H9 (cell line): ENCODE results near the gene TMEM51. TPM values are rescaled to one million over a fixed set of nuclear protein-coding genes. Genes with fewer than 3 reads are reported as not detected.

ENCODE experiments used
- DNase-seq: peaks from one replicate; pipeline ENCODE4 v3.0.0-alpha.2; 2017
- H2AFZ ChIP-seq: one replicate; pipeline ENCODE4 v1.6.1; 2013; ENCODE audit warnings: mild to moderate bottlenecking, low read length, control low read depth, moderate library complexity
- H2AK5ac ChIP-seq: 2 replicates; pipeline ENCODE4 v1.6.1; 2013; ENCODE audit warnings: low read length, control low read depth, mixed read lengths; ENCODE audit not compliant: insufficient read length
- H2BK120ac ChIP-seq: one replicate; pipeline ENCODE4 v1.6.1; 2013; ENCODE audit warnings: low read depth, mild to moderate bottlenecking, low read length, control low read depth, inconsistent platforms; ENCODE audit not compliant: poor library complexity, severe bottlenecking
- H2BK12ac ChIP-seq: 2 replicates; pipeline ENCODE4 v1.6.1; 2013; ENCODE audit warnings: low read length, control low read depth, mixed read lengths, low read depth; ENCODE audit not compliant: insufficient read length
- H2BK15ac ChIP-seq: 2 replicates; pipeline ENCODE4 v1.6.1; 2013; ENCODE audit warnings: low read depth, low read length, control low read depth
- H2BK20ac ChIP-seq: one replicate; pipeline ENCODE4 v1.6.1; 2013; ENCODE audit warnings: low read depth, mild to moderate bottlenecking, low read length, control low read depth, inconsistent platforms; ENCODE audit not compliant: poor library complexity, severe bottlenecking
- H2BK5ac ChIP-seq: 2 replicates; pipeline ENCODE4 v1.6.1; 2013; ENCODE audit warnings: low read length, control low read depth, mixed read lengths; ENCODE audit not compliant: insufficient read length
- H3K14ac ChIP-seq: 2 replicates; pipeline ENCODE4 v1.6.1; 2013; ENCODE audit warnings: low read length, control low read depth; ENCODE audit not compliant: insufficient read depth
- H3K18ac ChIP-seq: 2 replicates; pipeline ENCODE4 v1.6.1; 2013; ENCODE audit warnings: low read depth, mild to moderate bottlenecking, mixed read lengths, low read length, control low read depth; ENCODE audit not compliant: insufficient read length
- H3K23ac ChIP-seq: 2 replicates; pipeline ENCODE4 v1.6.1; 2013; ENCODE audit warnings: low read length, control low read depth, mixed read lengths, low read depth; ENCODE audit not compliant: insufficient read length
- H3K23me2 ChIP-seq: 2 replicates; pipeline ENCODE4 v1.6.1; 2013; ENCODE audit warnings: low read depth, mild to moderate bottlenecking, mixed read lengths, low read length, control low read depth; ENCODE audit not compliant: insufficient read length, poor library complexity, severe bottlenecking
- H3K27ac ChIP-seq: 2 replicates; pipeline ENCODE4 v1.5.1; 2013; ENCODE audit warnings: low read length, control low read depth, mixed read lengths, low read depth; ENCODE audit not compliant: insufficient read length
- H3K27me3 ChIP-seq: 2 replicates; pipeline ENCODE4 v1.6.1; 2013; ENCODE audit warnings: low read length, control low read depth, inconsistent platforms; ENCODE audit not compliant: insufficient read depth
- H3K4ac ChIP-seq: 2 replicates; pipeline ENCODE4 v1.6.1; 2013; ENCODE audit warnings: low read depth, mild to moderate bottlenecking, control low read depth, inconsistent platforms, low read length, moderate library complexity
- H3K4me1 ChIP-seq: 2 replicates; pipeline ENCODE4 v1.6.1; 2013; ENCODE audit warnings: low read length, control low read depth, inconsistent platforms; ENCODE audit not compliant: insufficient read depth
- H3K4me2 ChIP-seq: 2 replicates; pipeline ENCODE4 v1.6.1; 2013; ENCODE audit warnings: low read length, control low read depth, mixed read lengths; ENCODE audit not compliant: insufficient read length, insufficient read depth
- H3K56ac ChIP-seq: 2 replicates; pipeline ENCODE4 v1.6.1; 2013; ENCODE audit warnings: low read depth, mild to moderate bottlenecking, mixed read lengths, low read length, control low read depth; ENCODE audit not compliant: insufficient read length
- H3K79me1 ChIP-seq: 2 replicates; pipeline ENCODE4 v1.6.1; 2013; ENCODE audit warnings: low read depth, mild to moderate bottlenecking, moderate library complexity, low read length, control low read depth, inconsistent platforms; ENCODE audit not compliant: insufficient read depth, poor library complexity, severe bottlenecking
- H3K79me2 ChIP-seq: 2 replicates; pipeline ENCODE4 v1.6.1; 2013; ENCODE audit warnings: low read length, control low read depth, inconsistent platforms; ENCODE audit not compliant: insufficient read depth
- H3K9ac ChIP-seq: 2 replicates; pipeline ENCODE4 v1.6.1; 2013; ENCODE audit warnings: low read length, control low read depth, mixed read lengths; ENCODE audit not compliant: insufficient read length; ENCODE audit errors: extremely low read depth
- H3K9me3 ChIP-seq: one replicate; pipeline ENCODE4 v1.6.1; 2013; ENCODE audit warnings: low read depth, low read length, inconsistent platforms; ENCODE audit not compliant: control insufficient read depth
- H3T11ph ChIP-seq: one replicate; pipeline ENCODE4 v1.6.1; 2013; ENCODE audit warnings: mild to moderate bottlenecking, low read length, control low read depth, inconsistent platforms
- H4K20me1 ChIP-seq: one replicate; pipeline ENCODE4 v1.6.1; 2013; ENCODE audit not compliant: control insufficient read depth, insufficient read length, insufficient read depth
- H4K5ac ChIP-seq: 2 replicates; pipeline ENCODE4 v1.6.1; 2013; ENCODE audit warnings: low read depth, mild to moderate bottlenecking, mixed read lengths, low read length, control low read depth; ENCODE audit not compliant: insufficient read length
- H4K8ac ChIP-seq: replicated peaks from 2 replicates; pipeline ENCODE4 v1.6.1; 2013; ENCODE audit warnings: low read length, control low read depth, mixed read lengths, low read depth; ENCODE audit not compliant: insufficient read length
- H4K91ac ChIP-seq: 2 replicates; pipeline ENCODE4 v1.6.1; 2013; ENCODE audit warnings: low read depth, mild to moderate bottlenecking, moderate library complexity, mixed read lengths, low read length, control low read depth; ENCODE audit not compliant: insufficient read length
- H3K27ac Mint-ChIP-seq, 3 experiments: 2 replicates in 2 of 3; 3 replicates in 1 of 3; pipeline ENCODE4 v1.8.0; 2020 to 2021; ENCODE audit warnings: mixed read lengths in 3 of 3, mild to moderate bottlenecking in 1 of 3, moderate library complexity in 1 of 3
- H3K27me3 Mint-ChIP-seq: 2 replicates; pipeline ENCODE4 v1.8.0; 2021; ENCODE audit warnings: low read depth, mild to moderate bottlenecking, moderate library complexity, mixed read lengths
- H3K36me3 Mint-ChIP-seq, 3 experiments: 2 replicates in 2 of 3; 3 replicates in 1 of 3; pipeline ENCODE4 v1.8.0; 2020 to 2021; ENCODE audit warnings: low read depth in 3 of 3, mixed read lengths in 3 of 3; ENCODE audit not compliant: insufficient read depth in 1 of 3
- H3K4me1 Mint-ChIP-seq, 2 experiments: 2 replicates each; pipeline ENCODE4 v1.8.0; 2020; ENCODE audit warnings: mixed read lengths in 2 of 2
- H3K4me3 Mint-ChIP-seq, 2 experiments: 2 replicates in 1 of 2; 3 replicates in 1 of 2; pipeline ENCODE4 v1.8.0; 2020 to 2021; ENCODE audit warnings: mild to moderate bottlenecking in 2 of 2, mixed read lengths in 2 of 2, moderate library complexity in 1 of 2
- H3K9me3 Mint-ChIP-seq, 2 experiments: 2 replicates in 1 of 2; 3 replicates in 1 of 2; pipeline ENCODE4 v1.8.0; 2020; ENCODE audit warnings: mild to moderate bottlenecking in 2 of 2, mixed read lengths in 2 of 2, moderate library complexity in 1 of 2
- CTCF ChIP-seq: fragments of 200-600 bp; sonication (generic); conservative IDR thresholded peaks from 3 replicates; pipeline ENCODE4 v1.8.0; 2021; ENCODE audit warnings: antibody characterized with exemption, mild to moderate bottlenecking
- WGBS: extraction: QIAGEN DNeasy Blood & Tissue Kit; methylation state at CpG from one replicate; pipeline ENCODE4 v1.1.7; 2013; ENCODE audit warnings: missing lambda C conversion rate, low lambda C conversion rate, mixed read lengths; ENCODE audit not compliant: insufficient read length; ENCODE audit errors: extremely low coverage; 5-methylcytosine and 5-hydroxymethylcytosine counted together
- total RNA-seq: library from RNA; stranded (reverse); gene quantifications from 2 replicates; pipeline ENCODE4 v1.2.1, GENCODE V29; 2021

The TMEM51 gene
- total RNA-seq, 1 experiment from 2014 or later, result 4.6 TPM

GRCh38 chr1:15212216-15212953, 58.8 kb downstream of the TMEM51 start:
- no peak overlapping the region for H3T11ph ChIP-seq
- H3K23ac ChIP-seq, result no peak overlapping the region
- H3K36me3 Mint-ChIP-seq, result peaks cover 2 to 10% (median 3%) of the 10 kb centered on the region in 3 experiments; a peak in 4 of 7 replicates
- H2BK120ac ChIP-seq, result no peak overlapping the region
- no peaks in the 10 kb centered on the region for H3K27me3 ChIP-seq
- no peak overlapping the region for H3K14ac ChIP-seq
- H2BK12ac ChIP-seq, result no peak overlapping the region
- no peaks in the 10 kb centered on the region for H3K79me1 ChIP-seq
- H4K5ac ChIP-seq, result no peak overlapping the region
- peak overlapping the region in 1 of 3 experiments; percentile 3; a peak in 1 of 7 replicates for H3K27ac Mint-ChIP-seq
- no peak overlapping the region for H3K4ac ChIP-seq
- H3K4me2 ChIP-seq, result no peak overlapping the region
- H2AK5ac ChIP-seq, result no peak overlapping the region
- H4K91ac ChIP-seq, result no peak overlapping the region
- no peak overlapping the region for H4K8ac ChIP-seq
- H3K23me2 ChIP-seq, result no peaks in the 10 kb centered on the region
- H3K9ac ChIP-seq, result no peak overlapping the region
- H3K18ac ChIP-seq, result no peak overlapping the region
- H3K27me3 Mint-ChIP-seq, result no peaks in the 10 kb centered on the region
- H2BK5ac ChIP-seq, result no peak overlapping the region
- H3K4me3 Mint-ChIP-seq, result no peak overlapping the region
- H3K56ac ChIP-seq, result no peak overlapping the region
- TF ChIP-seq CTCF, result no peak
- no peak overlapping the region for H3K27ac ChIP-seq
- H3K9me3 ChIP-seq, result no peaks in the 10 kb centered on the region
- no peak overlapping the region for H2BK15ac ChIP-seq
- no peak for DNase-seq
- H3K79me2 ChIP-seq, result no peaks in the 10 kb centered on the region
- no peaks in the 10 kb centered on the region for H3K9me3 Mint-ChIP-seq
- H2AFZ ChIP-seq, result no peak overlapping the region
- H3K4me1 ChIP-seq, result peaks cover 2% of the 10 kb centered on the region; the same call in 1 of the 2 replicates
- no peaks in the 10 kb centered on the region for H4K20me1 ChIP-seq
- H2BK20ac ChIP-seq, result no peak overlapping the region
- WGBS, result no CpG with 5 or more reads among the region's 17 CpGs
- H3K4me1 Mint-ChIP-seq, result peaks cover 28 to 38% of the 10 kb centered on the region in 2 experiments
